WTC11 (cell line): ENCODE results near the gene SLC38A4. TPM values are rescaled to one million over a fixed set of nuclear protein-coding genes. Genes with fewer than 3 reads are reported as not detected.

Experiments
- ATAC-seq: fragments of 200-7000 bp; cut with Tn5 transposase; 2 replicates; pipeline ENCODE4 v1.10.0; 2021; ENCODE audit warnings: mild to moderate bottlenecking, moderate library complexity
- CTCF ChIA-PET: fragments of 300-600 bp; sonication (Branson Sonifier 250); formaldehyde crosslinking; loops from one replicate; lab custom pipeline; 2021; ENCODE audit warnings: antibody characterized with exemption; lab: Charles Lee
- POLR2A ChIA-PET: fragments of 350-600 bp; sonication (Branson Sonifier 250); formaldehyde crosslinking; loops from one replicate; lab custom pipeline; 2021; ENCODE audit warnings: antibody characterized with exemption; lab: Charles Lee
- DNase-seq: peaks from one replicate; pipeline ENCODE4 v3.0.0; 2021; ENCODE audit warnings: low spot score
- H3K27ac Mint-ChIP-seq: 2 replicates; pipeline ENCODE4 v1.8.0; 2021; ENCODE audit warnings: mixed read lengths
- H3K27me3 Mint-ChIP-seq: 2 replicates; pipeline ENCODE4 v1.8.0; 2021; ENCODE audit warnings: low read depth, mild to moderate bottlenecking, moderate library complexity, mixed read lengths
- H3K36me3 Mint-ChIP-seq: 2 replicates; pipeline ENCODE4 v1.8.0; 2021; ENCODE audit warnings: mixed read lengths
- H3K4me1 Mint-ChIP-seq: 2 replicates; pipeline ENCODE4 v1.8.0; 2022; ENCODE audit warnings: mixed read lengths
- H3K4me3 Mint-ChIP-seq: 2 replicates; pipeline ENCODE4 v1.8.0; 2021; ENCODE audit warnings: mild to moderate bottlenecking, moderate library complexity, mixed read lengths
- H3K9me3 Mint-ChIP-seq: 2 replicates; pipeline ENCODE4 v1.8.0; 2021; ENCODE audit warnings: mixed read lengths
- ATF1 ChIP-seq: sonication (generic); formaldehyde crosslinking; IDR thresholded peaks from 2 replicates; pipeline ENCODE4 v1.8.1; 2023; ENCODE audit warnings: mild to moderate bottlenecking, moderate library complexity, missing genetic modification reagents
- CREB1 ChIP-seq: sonication (generic); formaldehyde crosslinking; IDR thresholded peaks from 2 replicates; pipeline ENCODE4 v1.8.0; 2023; ENCODE audit warnings: mild to moderate bottlenecking, missing genetic modification reagents
- FOXP1 ChIP-seq: sonication (generic); formaldehyde crosslinking; IDR thresholded peaks from 2 replicates; pipeline ENCODE4 v1.8.0; 2022; ENCODE audit warnings: missing genetic modification reagents, mild to moderate bottlenecking, moderate library complexity, borderline replicate concordance
- GTF2I ChIP-seq: fragments of 250-450 bp; sonication (Bioruptor Pico); conservative IDR thresholded peaks from 2 replicates; pipeline ENCODE4 v1.4.0; 2021; ENCODE audit warnings: mild to moderate bottlenecking
- KAT7 ChIP-seq: sonication (generic); formaldehyde crosslinking; IDR thresholded peaks from 2 replicates; pipeline ENCODE4 v1.8.1; 2023; ENCODE audit warnings: missing genetic modification reagents, mild to moderate bottlenecking, borderline replicate concordance
- NR2C2 ChIP-seq: sonication (generic); formaldehyde crosslinking; IDR thresholded peaks from 2 replicates; pipeline ENCODE4 v1.8.0; 2022; ENCODE audit warnings: mild to moderate bottlenecking, missing genetic modification reagents
- TEAD1 ChIP-seq: sonication (generic); formaldehyde crosslinking; IDR thresholded peaks from 2 replicates; pipeline ENCODE4 v1.8.0; 2022; ENCODE audit warnings: mild to moderate bottlenecking, missing genetic modification reagents
- ZNF232 ChIP-seq: sonication (generic); formaldehyde crosslinking; IDR thresholded peaks from 2 replicates; pipeline ENCODE4 v1.8.0; 2022; ENCODE audit warnings: mild to moderate bottlenecking, missing genetic modification reagents
- ZNF416 ChIP-seq: fragments of 250-450 bp; sonication (Bioruptor Pico); IDR thresholded peaks from 2 replicates; pipeline ENCODE4 v1.9.0; 2021; ENCODE audit warnings: mild to moderate bottlenecking, inconsistent platforms
- ZNF671 ChIP-seq: fragments of 250-450 bp; sonication (Bioruptor Pico); IDR thresholded peaks from 2 replicates; pipeline ENCODE4 v1.8.0; 2021; ENCODE audit warnings: mild to moderate bottlenecking
- total RNA-seq: library from RNA; stranded (reverse); gene quantifications from 3 replicates; pipeline ENCODE4 v1.2.3, GENCODE V29; 2021
- TF ChIP-seq, protein P1 (sequence below): sonication (generic); formaldehyde crosslinking; conservative IDR thresholded peaks from 2 replicates; pipeline ENCODE4 v1.8.1; 2022; ENCODE audit warnings: mild to moderate bottlenecking, missing genetic modification reagents
- TF ChIP-seq, protein P2 (sequence below): fragments of 250-450 bp; sonication (Bioruptor Pico); conservative IDR thresholded peaks from 2 replicates; pipeline ENCODE4 v1.9.0; 2021; ENCODE audit warnings: mild to moderate bottlenecking
- TF ChIP-seq, protein P3 (sequence below): fragments of 250-450 bp; sonication (Bioruptor Pico); IDR thresholded peaks from 2 replicates; pipeline ENCODE4 v1.8.0; 2021; ENCODE audit warnings: mild to moderate bottlenecking
- TF ChIP-seq, protein P4 (sequence below): sonication (generic); formaldehyde crosslinking; IDR thresholded peaks from 2 replicates; pipeline ENCODE4 v1.8.1; 2023; ENCODE audit warnings: mild to moderate bottlenecking, missing genetic modification reagents
- TF ChIP-seq, protein P5 (sequence below): sonication (generic); formaldehyde crosslinking; IDR thresholded peaks from 2 replicates; pipeline ENCODE4 v1.8.1; 2023; ENCODE audit warnings: mild to moderate bottlenecking, missing genetic modification reagents, moderate library complexity
- TF ChIP-seq, protein P6 (sequence below): sonication (generic); formaldehyde crosslinking; IDR thresholded peaks from 2 replicates; pipeline ENCODE4 v1.8.1; 2022; ENCODE audit warnings: mild to moderate bottlenecking, missing genetic modification reagents, moderate library complexity, borderline replicate concordance
- TF ChIP-seq, protein P7 (sequence below): sonication (generic); formaldehyde crosslinking; IDR thresholded peaks from 2 replicates; pipeline ENCODE4 v1.8.0; 2023; ENCODE audit warnings: mild to moderate bottlenecking, missing genetic modification reagents
- TF ChIP-seq, protein P8 (sequence below): sonication (generic); formaldehyde crosslinking; IDR thresholded peaks from 2 replicates; pipeline ENCODE4 v1.8.1; 2023; ENCODE audit warnings: mild to moderate bottlenecking, missing genetic modification reagents, borderline replicate concordance
- TF ChIP-seq, protein P9 (sequence below): sonication (generic); formaldehyde crosslinking; IDR thresholded peaks from 2 replicates; pipeline ENCODE4 v1.8.0; 2022; ENCODE audit warnings: mild to moderate bottlenecking, missing genetic modification reagents

SLC38A4 gene
- total RNA-seq, 1 experiment from 2014 or later, result 6.1 TPM

DNA sequence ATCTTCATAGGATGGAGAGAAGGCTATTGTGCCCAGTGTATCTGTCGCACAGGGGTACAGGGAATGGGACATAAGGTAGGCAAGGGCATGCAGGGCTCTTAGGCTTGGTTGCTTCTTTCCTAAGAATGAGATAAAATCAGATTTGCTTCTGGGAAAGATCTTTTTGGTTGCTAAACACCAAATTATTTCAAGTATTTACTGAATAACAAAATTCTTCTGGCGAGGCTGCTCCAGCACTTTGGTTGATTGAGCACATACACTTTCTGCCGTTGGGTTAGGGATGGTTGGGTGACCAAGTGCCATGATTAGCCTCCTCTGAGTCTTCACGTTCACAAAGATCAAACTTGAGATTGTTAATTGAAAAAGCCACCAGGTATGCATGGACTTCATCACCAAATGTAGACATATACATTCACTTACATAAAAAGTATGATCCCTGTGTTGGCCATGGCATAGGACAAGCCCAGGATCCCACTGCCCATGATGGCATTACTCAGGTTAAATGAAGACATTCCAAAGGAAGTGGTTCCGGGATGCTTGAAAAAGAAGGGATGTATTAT is 38.2 kb downstream of the SLC38A4 start:
- Mint-ChIP-seq H3K4me3 (no peak overlapping the region), H3K27ac (no peak overlapping the region), H3K9me3 (no peaks in the 10 kb centered on the region), H3K4me1 (peaks cover 11% of the 10 kb centered on the region), H3K36me3 (no peaks in the 10 kb centered on the region), H3K27me3 (no peaks in the 10 kb centered on the region)
- POLR2A ChIA-PET, result no interaction called here
- TF ChIP-seq, protein P1, sequence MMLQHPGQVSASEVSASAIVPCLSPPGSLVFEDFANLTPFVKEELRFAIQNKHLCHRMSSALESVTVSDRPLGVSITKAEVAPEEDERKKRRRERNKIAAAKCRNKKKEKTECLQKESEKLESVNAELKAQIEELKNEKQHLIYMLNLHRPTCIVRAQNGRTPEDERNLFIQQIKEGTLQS (CRISPR knock-in tag), result no peak
- TF ChIP-seq ZNF232 (CRISPR knock-in tag) (no peak), ATF1 (CRISPR knock-in tag) (no peak), KAT7 (CRISPR knock-in tag) (no peak), FOXP1 (no peak), ZNF671 (CRISPR knock-in tag) (no peak), TEAD1 (no peak), CREB1 (no peak)
- TF ChIP-seq, protein P2, sequence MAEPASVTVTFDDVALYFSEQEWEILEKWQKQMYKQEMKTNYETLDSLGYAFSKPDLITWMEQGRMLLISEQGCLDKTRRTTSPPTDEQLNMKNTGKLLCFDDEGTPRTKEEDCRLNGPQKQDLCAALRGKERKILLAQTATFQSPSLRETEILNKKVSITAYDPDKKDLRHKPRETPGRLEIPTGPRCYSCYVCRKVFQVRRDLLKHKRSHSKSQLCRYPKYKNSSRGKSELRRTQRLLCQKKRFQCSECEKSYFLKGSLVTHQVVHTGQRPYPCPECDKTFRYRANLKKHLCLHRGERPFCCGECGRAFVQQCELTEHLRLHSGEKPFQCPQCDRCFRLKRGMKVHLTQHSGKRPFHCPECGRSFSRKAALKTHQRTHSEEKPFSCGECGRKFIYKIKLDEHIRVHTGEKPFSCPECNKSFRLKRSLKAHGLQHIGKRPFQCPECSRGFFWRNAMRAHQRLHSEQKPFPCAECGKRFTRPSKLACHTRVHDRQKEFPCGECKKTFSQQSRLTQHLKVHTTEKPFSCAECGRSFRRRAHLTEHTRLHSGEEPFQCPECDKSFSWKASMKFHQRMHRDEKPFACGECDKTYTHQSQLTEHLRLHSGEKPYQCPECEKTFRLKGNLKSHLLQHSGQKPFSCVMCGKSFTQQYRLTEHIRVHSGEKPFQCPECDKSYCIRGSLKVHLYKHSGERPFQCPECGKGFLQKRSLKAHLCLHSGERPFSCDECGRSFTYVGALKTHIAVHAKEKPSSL (CRISPR knock-in tag), result no peak
- TF ChIP-seq, protein P3, sequence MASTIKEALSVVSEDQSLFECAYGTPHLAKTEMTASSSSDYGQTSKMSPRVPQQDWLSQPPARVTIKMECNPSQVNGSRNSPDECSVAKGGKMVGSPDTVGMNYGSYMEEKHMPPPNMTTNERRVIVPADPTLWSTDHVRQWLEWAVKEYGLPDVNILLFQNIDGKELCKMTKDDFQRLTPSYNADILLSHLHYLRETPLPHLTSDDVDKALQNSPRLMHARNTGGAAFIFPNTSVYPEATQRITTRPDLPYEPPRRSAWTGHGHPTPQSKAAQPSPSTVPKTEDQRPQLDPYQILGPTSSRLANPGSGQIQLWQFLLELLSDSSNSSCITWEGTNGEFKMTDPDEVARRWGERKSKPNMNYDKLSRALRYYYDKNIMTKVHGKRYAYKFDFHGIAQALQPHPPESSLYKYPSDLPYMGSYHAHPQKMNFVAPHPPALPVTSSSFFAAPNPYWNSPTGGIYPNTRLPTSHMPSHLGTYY (CRISPR knock-in tag), result no peak
- TF ChIP-seq, protein P4, sequence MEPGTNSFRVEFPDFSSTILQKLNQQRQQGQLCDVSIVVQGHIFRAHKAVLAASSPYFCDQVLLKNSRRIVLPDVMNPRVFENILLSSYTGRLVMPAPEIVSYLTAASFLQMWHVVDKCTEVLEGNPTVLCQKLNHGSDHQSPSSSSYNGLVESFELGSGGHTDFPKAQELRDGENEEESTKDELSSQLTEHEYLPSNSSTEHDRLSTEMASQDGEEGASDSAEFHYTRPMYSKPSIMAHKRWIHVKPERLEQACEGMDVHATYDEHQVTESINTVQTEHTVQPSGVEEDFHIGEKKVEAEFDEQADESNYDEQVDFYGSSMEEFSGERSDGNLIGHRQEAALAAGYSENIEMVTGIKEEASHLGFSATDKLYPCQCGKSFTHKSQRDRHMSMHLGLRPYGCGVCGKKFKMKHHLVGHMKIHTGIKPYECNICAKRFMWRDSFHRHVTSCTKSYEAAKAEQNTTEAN (CRISPR knock-in tag), result no peak
- TF ChIP-seq, protein P5, sequence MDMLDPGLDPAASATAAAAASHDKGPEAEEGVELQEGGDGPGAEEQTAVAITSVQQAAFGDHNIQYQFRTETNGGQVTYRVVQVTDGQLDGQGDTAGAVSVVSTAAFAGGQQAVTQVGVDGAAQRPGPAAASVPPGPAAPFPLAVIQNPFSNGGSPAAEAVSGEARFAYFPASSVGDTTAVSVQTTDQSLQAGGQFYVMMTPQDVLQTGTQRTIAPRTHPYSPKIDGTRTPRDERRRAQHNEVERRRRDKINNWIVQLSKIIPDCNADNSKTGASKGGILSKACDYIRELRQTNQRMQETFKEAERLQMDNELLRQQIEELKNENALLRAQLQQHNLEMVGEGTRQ (CRISPR knock-in tag), result no peak
- ATAC-seq (no peak), DNase-seq (no peak)
- CTCF ChIA-PET, result no interaction called here

DNA sequence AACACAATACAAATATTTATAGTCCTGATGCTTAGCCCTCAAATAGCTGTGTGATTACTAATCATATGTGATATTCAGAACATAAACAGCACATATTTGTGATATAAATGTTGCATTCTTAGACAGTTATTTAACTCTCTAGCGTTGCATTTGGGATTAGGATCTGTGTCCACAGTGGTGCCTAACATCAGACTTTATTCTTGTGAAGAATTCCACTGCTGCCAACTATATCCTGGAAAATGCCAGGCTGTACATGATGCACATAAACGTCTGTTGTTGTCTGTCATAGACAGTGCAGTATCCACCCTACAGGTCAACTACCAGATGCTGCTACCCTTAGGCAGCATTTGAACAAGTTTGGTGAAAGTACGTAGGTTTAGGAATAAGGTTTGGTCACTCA is 39.0 kb downstream of the SLC38A4 start:
- ATAC-seq, result no peak
- ChIA-PET POLR2A (no interaction called here), CTCF (no interaction called here)
- no peak overlapping the region for H3K27ac Mint-ChIP-seq
- H3K27me3 Mint-ChIP-seq, result no peaks in the 10 kb centered on the region
- no peaks in the 10 kb centered on the region for H3K9me3 Mint-ChIP-seq
- H3K36me3 Mint-ChIP-seq, result no peaks in the 10 kb centered on the region
- no peak for DNase-seq
- peaks cover 4% of the 10 kb centered on the region for H3K4me1 Mint-ChIP-seq
- H3K4me3 Mint-ChIP-seq, result no peak overlapping the region
- TF ChIP-seq ZNF416 (CRISPR knock-in tag) (no peak), NR2C2 (no peak), ZNF232 (CRISPR knock-in tag) (no peak), GTF2I (CRISPR knock-in tag) (no peak)
- TF ChIP-seq, protein P6, sequence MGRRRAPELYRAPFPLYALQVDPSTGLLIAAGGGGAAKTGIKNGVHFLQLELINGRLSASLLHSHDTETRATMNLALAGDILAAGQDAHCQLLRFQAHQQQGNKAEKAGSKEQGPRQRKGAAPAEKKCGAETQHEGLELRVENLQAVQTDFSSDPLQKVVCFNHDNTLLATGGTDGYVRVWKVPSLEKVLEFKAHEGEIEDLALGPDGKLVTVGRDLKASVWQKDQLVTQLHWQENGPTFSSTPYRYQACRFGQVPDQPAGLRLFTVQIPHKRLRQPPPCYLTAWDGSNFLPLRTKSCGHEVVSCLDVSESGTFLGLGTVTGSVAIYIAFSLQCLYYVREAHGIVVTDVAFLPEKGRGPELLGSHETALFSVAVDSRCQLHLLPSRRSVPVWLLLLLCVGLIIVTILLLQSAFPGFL (CRISPR knock-in tag), result no peak
- TF ChIP-seq, protein P7, sequence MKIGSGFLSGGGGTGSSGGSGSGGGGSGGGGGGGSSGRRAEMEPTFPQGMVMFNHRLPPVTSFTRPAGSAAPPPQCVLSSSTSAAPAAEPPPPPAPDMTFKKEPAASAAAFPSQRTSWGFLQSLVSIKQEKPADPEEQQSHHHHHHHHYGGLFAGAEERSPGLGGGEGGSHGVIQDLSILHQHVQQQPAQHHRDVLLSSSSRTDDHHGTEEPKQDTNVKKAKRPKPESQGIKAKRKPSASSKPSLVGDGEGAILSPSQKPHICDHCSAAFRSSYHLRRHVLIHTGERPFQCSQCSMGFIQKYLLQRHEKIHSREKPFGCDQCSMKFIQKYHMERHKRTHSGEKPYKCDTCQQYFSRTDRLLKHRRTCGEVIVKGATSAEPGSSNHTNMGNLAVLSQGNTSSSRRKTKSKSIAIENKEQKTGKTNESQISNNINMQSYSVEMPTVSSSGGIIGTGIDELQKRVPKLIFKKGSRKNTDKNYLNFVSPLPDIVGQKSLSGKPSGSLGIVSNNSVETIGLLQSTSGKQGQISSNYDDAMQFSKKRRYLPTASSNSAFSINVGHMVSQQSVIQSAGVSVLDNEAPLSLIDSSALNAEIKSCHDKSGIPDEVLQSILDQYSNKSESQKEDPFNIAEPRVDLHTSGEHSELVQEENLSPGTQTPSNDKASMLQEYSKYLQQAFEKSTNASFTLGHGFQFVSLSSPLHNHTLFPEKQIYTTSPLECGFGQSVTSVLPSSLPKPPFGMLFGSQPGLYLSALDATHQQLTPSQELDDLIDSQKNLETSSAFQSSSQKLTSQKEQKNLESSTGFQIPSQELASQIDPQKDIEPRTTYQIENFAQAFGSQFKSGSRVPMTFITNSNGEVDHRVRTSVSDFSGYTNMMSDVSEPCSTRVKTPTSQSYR, result no peak
- TF ChIP-seq, protein P8, sequence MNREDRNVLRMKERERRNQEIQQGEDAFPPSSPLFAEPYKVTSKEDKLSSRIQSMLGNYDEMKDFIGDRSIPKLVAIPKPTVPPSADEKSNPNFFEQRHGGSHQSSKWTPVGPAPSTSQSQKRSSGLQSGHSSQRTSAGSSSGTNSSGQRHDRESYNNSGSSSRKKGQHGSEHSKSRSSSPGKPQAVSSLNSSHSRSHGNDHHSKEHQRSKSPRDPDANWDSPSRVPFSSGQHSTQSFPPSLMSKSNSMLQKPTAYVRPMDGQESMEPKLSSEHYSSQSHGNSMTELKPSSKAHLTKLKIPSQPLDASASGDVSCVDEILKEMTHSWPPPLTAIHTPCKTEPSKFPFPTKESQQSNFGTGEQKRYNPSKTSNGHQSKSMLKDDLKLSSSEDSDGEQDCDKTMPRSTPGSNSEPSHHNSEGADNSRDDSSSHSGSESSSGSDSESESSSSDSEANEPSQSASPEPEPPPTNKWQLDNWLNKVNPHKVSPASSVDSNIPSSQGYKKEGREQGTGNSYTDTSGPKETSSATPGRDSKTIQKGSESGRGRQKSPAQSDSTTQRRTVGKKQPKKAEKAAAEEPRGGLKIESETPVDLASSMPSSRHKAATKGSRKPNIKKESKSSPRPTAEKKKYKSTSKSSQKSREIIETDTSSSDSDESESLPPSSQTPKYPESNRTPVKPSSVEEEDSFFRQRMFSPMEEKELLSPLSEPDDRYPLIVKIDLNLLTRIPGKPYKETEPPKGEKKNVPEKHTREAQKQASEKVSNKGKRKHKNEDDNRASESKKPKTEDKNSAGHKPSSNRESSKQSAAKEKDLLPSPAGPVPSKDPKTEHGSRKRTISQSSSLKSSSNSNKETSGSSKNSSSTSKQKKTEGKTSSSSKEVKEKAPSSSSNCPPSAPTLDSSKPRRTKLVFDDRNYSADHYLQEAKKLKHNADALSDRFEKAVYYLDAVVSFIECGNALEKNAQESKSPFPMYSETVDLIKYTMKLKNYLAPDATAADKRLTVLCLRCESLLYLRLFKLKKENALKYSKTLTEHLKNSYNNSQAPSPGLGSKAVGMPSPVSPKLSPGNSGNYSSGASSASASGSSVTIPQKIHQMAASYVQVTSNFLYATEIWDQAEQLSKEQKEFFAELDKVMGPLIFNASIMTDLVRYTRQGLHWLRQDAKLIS (CRISPR knock-in tag), result no peak
- TF ChIP-seq, protein P9, sequence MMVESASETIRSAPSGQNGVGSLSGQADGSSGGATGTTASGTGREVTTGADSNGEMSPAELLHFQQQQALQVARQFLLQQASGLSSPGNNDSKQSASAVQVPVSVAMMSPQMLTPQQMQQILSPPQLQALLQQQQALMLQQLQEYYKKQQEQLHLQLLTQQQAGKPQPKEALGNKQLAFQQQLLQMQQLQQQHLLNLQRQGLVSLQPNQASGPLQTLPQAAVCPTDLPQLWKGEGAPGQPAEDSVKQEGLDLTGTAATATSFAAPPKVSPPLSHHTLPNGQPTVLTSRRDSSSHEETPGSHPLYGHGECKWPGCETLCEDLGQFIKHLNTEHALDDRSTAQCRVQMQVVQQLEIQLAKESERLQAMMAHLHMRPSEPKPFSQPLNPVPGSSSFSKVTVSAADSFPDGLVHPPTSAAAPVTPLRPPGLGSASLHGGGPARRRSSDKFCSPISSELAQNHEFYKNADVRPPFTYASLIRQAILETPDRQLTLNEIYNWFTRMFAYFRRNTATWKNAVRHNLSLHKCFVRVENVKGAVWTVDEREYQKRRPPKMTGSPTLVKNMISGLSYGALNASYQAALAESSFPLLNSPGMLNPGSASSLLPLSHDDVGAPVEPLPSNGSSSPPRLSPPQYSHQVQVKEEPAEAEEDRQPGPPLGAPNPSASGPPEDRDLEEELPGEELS (CRISPR knock-in tag), result no peak
